H9 (cell line): Measurements from ENCODE around the gene ADARB2. TPM values are rescaled to one million over a fixed set of nuclear protein-coding genes. Genes with fewer than 3 reads are reported as not detected.

ENCODE experiments used
- DNase-seq: peaks from one replicate; pipeline ENCODE4 v3.0.0-alpha.2; 2017
- H2AFZ ChIP-seq: one replicate; pipeline ENCODE4 v1.6.1; 2013; ENCODE audit warnings: mild to moderate bottlenecking, low read length, control low read depth, moderate library complexity
- H2AK5ac ChIP-seq: 2 replicates; pipeline ENCODE4 v1.6.1; 2013; ENCODE audit warnings: low read length, control low read depth, mixed read lengths; ENCODE audit not compliant: insufficient read length
- H2BK120ac ChIP-seq: one replicate; pipeline ENCODE4 v1.6.1; 2013; ENCODE audit warnings: low read depth, mild to moderate bottlenecking, low read length, control low read depth, inconsistent platforms; ENCODE audit not compliant: poor library complexity, severe bottlenecking
- H2BK12ac ChIP-seq: 2 replicates; pipeline ENCODE4 v1.6.1; 2013; ENCODE audit warnings: low read length, control low read depth, mixed read lengths, low read depth; ENCODE audit not compliant: insufficient read length
- H2BK15ac ChIP-seq: 2 replicates; pipeline ENCODE4 v1.6.1; 2013; ENCODE audit warnings: low read depth, low read length, control low read depth
- H2BK20ac ChIP-seq: one replicate; pipeline ENCODE4 v1.6.1; 2013; ENCODE audit warnings: low read depth, mild to moderate bottlenecking, low read length, control low read depth, inconsistent platforms; ENCODE audit not compliant: poor library complexity, severe bottlenecking
- H2BK5ac ChIP-seq: 2 replicates; pipeline ENCODE4 v1.6.1; 2013; ENCODE audit warnings: low read length, control low read depth, mixed read lengths; ENCODE audit not compliant: insufficient read length
- H3K14ac ChIP-seq: 2 replicates; pipeline ENCODE4 v1.6.1; 2013; ENCODE audit warnings: low read length, control low read depth; ENCODE audit not compliant: insufficient read depth
- H3K18ac ChIP-seq: 2 replicates; pipeline ENCODE4 v1.6.1; 2013; ENCODE audit warnings: low read depth, mild to moderate bottlenecking, mixed read lengths, low read length, control low read depth; ENCODE audit not compliant: insufficient read length
- H3K23ac ChIP-seq: 2 replicates; pipeline ENCODE4 v1.6.1; 2013; ENCODE audit warnings: low read length, control low read depth, mixed read lengths, low read depth; ENCODE audit not compliant: insufficient read length
- H3K23me2 ChIP-seq: 2 replicates; pipeline ENCODE4 v1.6.1; 2013; ENCODE audit warnings: low read depth, mild to moderate bottlenecking, mixed read lengths, low read length, control low read depth; ENCODE audit not compliant: insufficient read length, poor library complexity, severe bottlenecking
- H3K27ac ChIP-seq: 2 replicates; pipeline ENCODE4 v1.5.1; 2013; ENCODE audit warnings: low read length, control low read depth, mixed read lengths, low read depth; ENCODE audit not compliant: insufficient read length
- H3K27me3 ChIP-seq: 2 replicates; pipeline ENCODE4 v1.6.1; 2013; ENCODE audit warnings: low read length, control low read depth, inconsistent platforms; ENCODE audit not compliant: insufficient read depth
- H3K4ac ChIP-seq: 2 replicates; pipeline ENCODE4 v1.6.1; 2013; ENCODE audit warnings: low read depth, mild to moderate bottlenecking, control low read depth, inconsistent platforms, low read length, moderate library complexity
- H3K4me1 ChIP-seq: 2 replicates; pipeline ENCODE4 v1.6.1; 2013; ENCODE audit warnings: low read length, control low read depth, inconsistent platforms; ENCODE audit not compliant: insufficient read depth
- H3K4me2 ChIP-seq: 2 replicates; pipeline ENCODE4 v1.6.1; 2013; ENCODE audit warnings: low read length, control low read depth, mixed read lengths; ENCODE audit not compliant: insufficient read length, insufficient read depth
- H3K56ac ChIP-seq: 2 replicates; pipeline ENCODE4 v1.6.1; 2013; ENCODE audit warnings: low read depth, mild to moderate bottlenecking, mixed read lengths, low read length, control low read depth; ENCODE audit not compliant: insufficient read length
- H3K79me1 ChIP-seq: 2 replicates; pipeline ENCODE4 v1.6.1; 2013; ENCODE audit warnings: low read depth, mild to moderate bottlenecking, moderate library complexity, low read length, control low read depth, inconsistent platforms; ENCODE audit not compliant: insufficient read depth, poor library complexity, severe bottlenecking
- H3K79me2 ChIP-seq: 2 replicates; pipeline ENCODE4 v1.6.1; 2013; ENCODE audit warnings: low read length, control low read depth, inconsistent platforms; ENCODE audit not compliant: insufficient read depth
- H3K9ac ChIP-seq: 2 replicates; pipeline ENCODE4 v1.6.1; 2013; ENCODE audit warnings: low read length, control low read depth, mixed read lengths; ENCODE audit not compliant: insufficient read length; ENCODE audit errors: extremely low read depth
- H3K9me3 ChIP-seq: one replicate; pipeline ENCODE4 v1.6.1; 2013; ENCODE audit warnings: low read depth, low read length, inconsistent platforms; ENCODE audit not compliant: control insufficient read depth
- H3T11ph ChIP-seq: one replicate; pipeline ENCODE4 v1.6.1; 2013; ENCODE audit warnings: mild to moderate bottlenecking, low read length, control low read depth, inconsistent platforms
- H4K20me1 ChIP-seq: one replicate; pipeline ENCODE4 v1.6.1; 2013; ENCODE audit not compliant: control insufficient read depth, insufficient read length, insufficient read depth
- H4K5ac ChIP-seq: 2 replicates; pipeline ENCODE4 v1.6.1; 2013; ENCODE audit warnings: low read depth, mild to moderate bottlenecking, mixed read lengths, low read length, control low read depth; ENCODE audit not compliant: insufficient read length
- H4K8ac ChIP-seq: replicated peaks from 2 replicates; pipeline ENCODE4 v1.6.1; 2013; ENCODE audit warnings: low read length, control low read depth, mixed read lengths, low read depth; ENCODE audit not compliant: insufficient read length
- H4K91ac ChIP-seq: 2 replicates; pipeline ENCODE4 v1.6.1; 2013; ENCODE audit warnings: low read depth, mild to moderate bottlenecking, moderate library complexity, mixed read lengths, low read length, control low read depth; ENCODE audit not compliant: insufficient read length
- H3K27ac Mint-ChIP-seq, 3 experiments: 2 replicates in 2 of 3; 3 replicates in 1 of 3; pipeline ENCODE4 v1.8.0; 2020 to 2021; ENCODE audit warnings: mixed read lengths in 3 of 3, mild to moderate bottlenecking in 1 of 3, moderate library complexity in 1 of 3
- H3K27me3 Mint-ChIP-seq: 2 replicates; pipeline ENCODE4 v1.8.0; 2021; ENCODE audit warnings: low read depth, mild to moderate bottlenecking, moderate library complexity, mixed read lengths
- H3K36me3 Mint-ChIP-seq, 3 experiments: 2 replicates in 2 of 3; 3 replicates in 1 of 3; pipeline ENCODE4 v1.8.0; 2020 to 2021; ENCODE audit warnings: low read depth in 3 of 3, mixed read lengths in 3 of 3; ENCODE audit not compliant: insufficient read depth in 1 of 3
- H3K4me1 Mint-ChIP-seq, 2 experiments: 2 replicates each; pipeline ENCODE4 v1.8.0; 2020; ENCODE audit warnings: mixed read lengths in 2 of 2
- H3K4me3 Mint-ChIP-seq, 2 experiments: 2 replicates in 1 of 2; 3 replicates in 1 of 2; pipeline ENCODE4 v1.8.0; 2020 to 2021; ENCODE audit warnings: mild to moderate bottlenecking in 2 of 2, mixed read lengths in 2 of 2, moderate library complexity in 1 of 2
- H3K9me3 Mint-ChIP-seq, 2 experiments: 2 replicates in 1 of 2; 3 replicates in 1 of 2; pipeline ENCODE4 v1.8.0; 2020; ENCODE audit warnings: mild to moderate bottlenecking in 2 of 2, mixed read lengths in 2 of 2, moderate library complexity in 1 of 2
- WGBS: extraction: QIAGEN DNeasy Blood & Tissue Kit; methylation state at CpG from one replicate; pipeline ENCODE4 v1.1.7; 2013; ENCODE audit warnings: missing lambda C conversion rate, low lambda C conversion rate, mixed read lengths; ENCODE audit not compliant: insufficient read length; ENCODE audit errors: extremely low coverage; 5-methylcytosine and 5-hydroxymethylcytosine counted together
- total RNA-seq: library from RNA; stranded (reverse); gene quantifications from 2 replicates; pipeline ENCODE4 v1.2.1, GENCODE V29; 2021
- TF ChIP-seq, protein P1 (sequence below): fragments of 200-600 bp; sonication (generic); conservative IDR thresholded peaks from 3 replicates; pipeline ENCODE4 v1.8.0; 2021; ENCODE audit warnings: antibody characterized with exemption, mild to moderate bottlenecking

The ADARB2 gene
- total RNA-seq, 1 experiment from 2014 or later = 0.87 TPM

DNA sequence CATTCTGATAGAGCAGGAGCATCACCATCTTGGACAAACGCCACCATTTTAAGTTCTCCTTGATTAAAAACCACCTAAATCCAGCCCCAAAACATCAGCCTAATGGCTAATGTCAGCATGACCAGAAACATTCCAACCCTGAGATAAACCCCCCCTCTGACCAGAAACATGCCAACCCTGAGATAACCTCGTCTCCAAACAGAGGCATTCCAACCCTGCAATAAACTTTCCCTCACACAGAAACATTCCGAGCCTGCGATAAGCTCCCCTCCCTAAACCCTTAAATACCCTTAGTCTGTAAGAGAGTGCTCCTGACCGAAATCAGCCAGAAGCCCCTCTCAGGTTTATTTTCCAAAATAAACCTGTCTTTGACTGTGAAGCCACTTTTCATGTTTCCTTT is 76.5 kb downstream of the ADARB2 start:
- Histone ChIP-seq H3K4ac (no peak overlapping the region), H3K56ac (no peak overlapping the region), H4K8ac (no peak overlapping the region), H3K4me1 (no peaks in the 10 kb centered on the region; the same call in 1 of the 2 replicates), H3K79me1 (no peaks in the 10 kb centered on the region), H2BK12ac (no peak overlapping the region), H2BK120ac (no peak overlapping the region), H3K27ac (no peak overlapping the region), H3K4me2 (no peak overlapping the region), H3K14ac (no peak overlapping the region), H3K27me3 (no peaks in the 10 kb centered on the region; the same call in 1 of the 2 replicates), H3K23me2 (no peaks in the 10 kb centered on the region), H2AFZ (no peak overlapping the region), H4K91ac (no peak overlapping the region), H2BK5ac (no peak overlapping the region), H3K23ac (no peak overlapping the region), H4K5ac (no peak overlapping the region), H3K79me2 (no peaks in the 10 kb centered on the region), H4K20me1 (no peaks in the 10 kb centered on the region), H3T11ph (no peak overlapping the region), H3K9me3 (no peaks in the 10 kb centered on the region), H3K18ac (no peak overlapping the region), H2AK5ac (no peak overlapping the region), H3K9ac (no peak overlapping the region), H2BK20ac (no peak overlapping the region), H2BK15ac (no peak overlapping the region)
- Mint-ChIP-seq H3K4me3 (no peak overlapping the region), H3K27ac (no peak overlapping the region), H3K27me3 (peaks cover 8% of the 10 kb centered on the region), H3K36me3 (peaks cover 0 to 11% (median 4%) of the 10 kb centered on the region in 3 experiments; a peak in 6 of 7 replicates), H3K9me3 (peaks cover 9% of the 10 kb centered on the region in 2 experiments), H3K4me1 (peaks cover 4 to 13% of the 10 kb centered on the region in 2 experiments)
- DNase-seq = no peak
- TF ChIP-seq, protein P1, sequence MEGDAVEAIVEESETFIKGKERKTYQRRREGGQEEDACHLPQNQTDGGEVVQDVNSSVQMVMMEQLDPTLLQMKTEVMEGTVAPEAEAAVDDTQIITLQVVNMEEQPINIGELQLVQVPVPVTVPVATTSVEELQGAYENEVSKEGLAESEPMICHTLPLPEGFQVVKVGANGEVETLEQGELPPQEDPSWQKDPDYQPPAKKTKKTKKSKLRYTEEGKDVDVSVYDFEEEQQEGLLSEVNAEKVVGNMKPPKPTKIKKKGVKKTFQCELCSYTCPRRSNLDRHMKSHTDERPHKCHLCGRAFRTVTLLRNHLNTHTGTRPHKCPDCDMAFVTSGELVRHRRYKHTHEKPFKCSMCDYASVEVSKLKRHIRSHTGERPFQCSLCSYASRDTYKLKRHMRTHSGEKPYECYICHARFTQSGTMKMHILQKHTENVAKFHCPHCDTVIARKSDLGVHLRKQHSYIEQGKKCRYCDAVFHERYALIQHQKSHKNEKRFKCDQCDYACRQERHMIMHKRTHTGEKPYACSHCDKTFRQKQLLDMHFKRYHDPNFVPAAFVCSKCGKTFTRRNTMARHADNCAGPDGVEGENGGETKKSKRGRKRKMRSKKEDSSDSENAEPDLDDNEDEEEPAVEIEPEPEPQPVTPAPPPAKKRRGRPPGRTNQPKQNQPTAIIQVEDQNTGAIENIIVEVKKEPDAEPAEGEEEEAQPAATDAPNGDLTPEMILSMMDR = no peak
- no CpG with 5 or more reads among the region's 5 CpGs for WGBS
